ENCODE measurements around the gene SLC12A8.

DNA sequence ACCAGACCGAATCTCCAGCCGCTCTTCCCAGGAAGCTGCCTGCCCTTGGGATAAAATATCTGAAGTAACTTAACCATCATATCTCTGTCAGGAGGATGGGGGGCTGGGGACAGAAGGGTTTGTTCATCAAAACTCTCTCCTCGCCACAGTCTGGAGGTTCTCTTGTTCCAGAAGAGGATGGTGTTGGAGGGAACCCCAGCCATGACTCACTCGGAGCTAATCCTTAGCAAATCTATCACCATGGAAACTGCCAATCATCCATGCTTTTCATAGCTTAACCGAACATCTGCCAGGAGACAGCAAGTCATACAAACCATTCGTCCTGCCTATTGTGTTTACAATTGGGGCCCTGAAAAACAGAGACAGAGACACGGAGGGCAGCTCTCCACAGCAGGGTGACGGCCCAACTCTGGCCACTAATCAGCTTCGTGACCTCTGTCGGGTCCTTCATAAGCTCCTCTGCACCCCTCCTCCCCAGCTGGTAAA, 83.0 kb downstream of the SLC12A8 start:
- TF ChIP-seq, protein P1, sequence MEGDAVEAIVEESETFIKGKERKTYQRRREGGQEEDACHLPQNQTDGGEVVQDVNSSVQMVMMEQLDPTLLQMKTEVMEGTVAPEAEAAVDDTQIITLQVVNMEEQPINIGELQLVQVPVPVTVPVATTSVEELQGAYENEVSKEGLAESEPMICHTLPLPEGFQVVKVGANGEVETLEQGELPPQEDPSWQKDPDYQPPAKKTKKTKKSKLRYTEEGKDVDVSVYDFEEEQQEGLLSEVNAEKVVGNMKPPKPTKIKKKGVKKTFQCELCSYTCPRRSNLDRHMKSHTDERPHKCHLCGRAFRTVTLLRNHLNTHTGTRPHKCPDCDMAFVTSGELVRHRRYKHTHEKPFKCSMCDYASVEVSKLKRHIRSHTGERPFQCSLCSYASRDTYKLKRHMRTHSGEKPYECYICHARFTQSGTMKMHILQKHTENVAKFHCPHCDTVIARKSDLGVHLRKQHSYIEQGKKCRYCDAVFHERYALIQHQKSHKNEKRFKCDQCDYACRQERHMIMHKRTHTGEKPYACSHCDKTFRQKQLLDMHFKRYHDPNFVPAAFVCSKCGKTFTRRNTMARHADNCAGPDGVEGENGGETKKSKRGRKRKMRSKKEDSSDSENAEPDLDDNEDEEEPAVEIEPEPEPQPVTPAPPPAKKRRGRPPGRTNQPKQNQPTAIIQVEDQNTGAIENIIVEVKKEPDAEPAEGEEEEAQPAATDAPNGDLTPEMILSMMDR (IDR thresholded peaks at IDR 0.05) = no peak
- TF ChIP-seq EP300 (IDR thresholded peaks at IDR 0.05) (no peak), POLR2A (IDR thresholded peaks at IDR 0.05) (no peak)

Data from stomach (tissue), 4 donors.